Transverse colon (tissue), 4 donors: ENCODE data around the gene IYD. TPM values are rescaled to one million over a fixed set of nuclear protein-coding genes. Genes with fewer than 3 reads are reported as not detected.

ENCODE experiments used
- DNase-seq: peaks from one replicate; pipeline ENCODE4 v3.0.0-alpha.2; 2019
- H3K27ac ChIP-seq, 4 donors: fragments of 200-600 bp; sonication (generic); 2 replicates each; pipeline ENCODE4 v1.5.1; 2016 to 2018; ENCODE audit warnings: inconsistent platforms in 4 of 4
- H3K27me3 ChIP-seq: fragments of 200-600 bp; sonication (generic); 2 replicates; pipeline ENCODE4 v1.5.1; 2017; ENCODE audit warnings: inconsistent platforms
- H3K36me3 ChIP-seq, 4 donors: fragments of 200-600 bp; sonication (generic); 2 replicates each; pipeline ENCODE4 v1.5.1; 2017 to 2019; ENCODE audit warnings: inconsistent platforms in 4 of 4
- H3K4me1 ChIP-seq, 4 donors: fragments of 200-600 bp; sonication (generic); 2 replicates each; pipeline ENCODE4 v1.5.1; 2017 to 2020; ENCODE audit warnings: inconsistent platforms in 4 of 4
- H3K4me3 ChIP-seq, 4 donors: fragments of 200-600 bp; sonication (generic); 1 replicate in 1 of 4; 2 replicates in 3 of 4; pipeline versions ENCODE4 v1.5.1 to v1.6.1; 2017 to 2019; ENCODE audit warnings: inconsistent platforms in 4 of 4
- H3K9me3 ChIP-seq, 2 donors: fragments of 200-600 bp; sonication (generic); 2 replicates each; pipeline ENCODE4 v1.5.1; 2017 to 2019; ENCODE audit warnings: inconsistent platforms in 2 of 2
- CTCF ChIP-seq, 5 experiments: fragments of 200-600 bp in 3 of 5; fragments of 450-650 bp in 2 of 5; sonication (generic) in 3 of 5; IDR thresholded peaks; 1 replicate in 2 of 5; 2 replicates in 3 of 5; pipeline ENCODE4 v1.5.1; 2016 to 2017; ENCODE audit warnings: antibody characterized with exemption in 5 of 5, inconsistent platforms in 3 of 5, mild to moderate bottlenecking in 2 of 5, moderate library complexity in 1 of 5
- EP300 ChIP-seq: sonication (generic); formaldehyde crosslinking; IDR thresholded peaks from one replicate; pipeline ENCODE4 v1.6.1; 2017; ENCODE audit warnings: antibody characterized with exemption, low read depth
- POLR2A ChIP-seq: fragments of 450-650 bp; IDR thresholded peaks from one replicate; pipeline ENCODE4 v1.6.1; 2016; ENCODE audit warnings: antibody characterized with exemption, mild to moderate bottlenecking, moderate library complexity
- POLR2AphosphoS5 ChIP-seq, 3 donors: sonication (generic); formaldehyde crosslinking; IDR thresholded peaks; one replicate each; pipeline ENCODE4 v1.6.1; 2016; ENCODE audit warnings: antibody characterized with exemption in 3 of 3
- WGBS, 2 donors: methylation state at CpG; one replicate each; pipeline ENCODE4 v1.1.5; 2018; ENCODE audit warnings: low coverage in 1 of 2; 5-methylcytosine and 5-hydroxymethylcytosine counted together
- in situ Hi-C, 4 donors: fragments of 200-750 bp; cut with MboI; loops; one replicate each; pipeline versions ENCODE4 v1.15.0 to v1.15.1; 2017; ENCODE audit warnings: low sequenced_read_pairs in 3 of 4, low pct_ligation_motif_present in 1 of 4, low pct_unique_long_range_greater_than_20kb in 1 of 4
- intact Hi-C: fragments of 100-400 bp; cut with DNase I; formaldehyde crosslinking; loops from one replicate; pipeline ENCODE4 v1.15.1; 2023; ENCODE audit warnings: low total_unique reads
- total RNA-seq, 4 donors: library from RNA; depleted of rRNA; stranded (reverse); fragments of >200 nt; gene quantifications; one replicate each; pipeline ENCODE4 v1.1.0, GENCODE V29; 2016

The IYD gene
- total RNA-seq, 4 donors from 2014 or later: 8.4 to 16.7 (median 12.3) TPM

GRCh38 chr6:150391890-150392289, 23.1 kb downstream of the IYD start:
- Histone ChIP-seq H3K4me3 (no peak overlapping the region), H3K36me3 (no peaks in the 10 kb centered on the region), H3K27ac (no peak overlapping the region), H3K4me1 (no peaks in the 10 kb centered on the region), H3K9me3 (no peaks in the 10 kb centered on the region), H3K27me3 (no peaks in the 10 kb centered on the region)
- WGBS, 2 donors: 67% methylated on average over 3 of the region's 3 CpGs; no CpG with 5 or more reads in 1 of the 2 donors
- no peak for DNase-seq
- TF ChIP-seq POLR2A (no peak), POLR2AphosphoS5 (IDR thresholded peaks at IDR 0.05) (no peak), EP300 (no peak), CTCF (IDR thresholded peaks at IDR 0.05) (no peak)
- intact Hi-C loops (loop anchor here (10.0 kb wide), 1 partner anchor 307 kb away; no protein-coding TSS in a partner anchor), in situ Hi-C loops (loop anchor here in 2 of 4 donors (10.0 kb wide), 1 partner anchor 317 kb away; no protein-coding TSS in a partner anchor)

GRCh38 chr6:150392452-150393220, 23.8 kb downstream of the IYD start:
- no peaks in the 10 kb centered on the region for H3K9me3 ChIP-seq
- TF ChIP-seq POLR2AphosphoS5 (IDR thresholded peaks at IDR 0.05): no peak
- no peak for TF ChIP-seq CTCF (IDR thresholded peaks at IDR 0.05)
- TF ChIP-seq EP300: no peak
- H3K27ac ChIP-seq: no peak overlapping the region
- DNase-seq: no peak
- intact Hi-C loops (loop anchor here (10.0 kb wide), 1 partner anchor 308 kb away; no protein-coding TSS in a partner anchor), in situ Hi-C loops (loop anchor here in 2 of 4 donors (10.0 kb wide), 1 partner anchor 318 kb away; no protein-coding TSS in a partner anchor)
- H3K36me3 ChIP-seq: no peaks in the 10 kb centered on the region
- H3K4me1 ChIP-seq: no peaks in the 10 kb centered on the region
- no peak overlapping the region for H3K4me3 ChIP-seq
- 79 to 81% methylated on average over 6 to 12 of the region's 12 CpGs for WGBS, 2 donors
- H3K27me3 ChIP-seq: no peaks in the 10 kb centered on the region

GRCh38 chr6:150394053-150394898, 25.5 kb downstream of the IYD start:
- H3K9me3 ChIP-seq: no peaks in the 10 kb centered on the region
- H3K4me3 ChIP-seq: no peak overlapping the region
- no peak overlapping the region for H3K27ac ChIP-seq
- no peaks in the 10 kb centered on the region for H3K27me3 ChIP-seq
- no peak for DNase-seq
- intact Hi-C loops (loop anchor here (10.0 kb wide), 1 partner anchor 309 kb away; no protein-coding TSS in a partner anchor), in situ Hi-C loops (loop anchor here in 2 of 4 donors (10.0 kb wide), 1 partner anchor 319 kb away; no protein-coding TSS in a partner anchor)
- TF ChIP-seq EP300: no peak
- TF ChIP-seq POLR2A: no peak
- TF ChIP-seq POLR2AphosphoS5 (IDR thresholded peaks at IDR 0.05): no peak
- no peak for TF ChIP-seq CTCF (IDR thresholded peaks at IDR 0.05)
- H3K36me3 ChIP-seq: no peaks in the 10 kb centered on the region
- H3K4me1 ChIP-seq: no peaks in the 10 kb centered on the region
- WGBS, 2 donors: 75 to 95% methylated on average over 5 to 6 of the region's 6 CpGs

GRCh38 chr6:150394899-150395295, 26.1 kb downstream of the IYD start:
- H3K4me1 ChIP-seq: no peaks in the 10 kb centered on the region
- DNase-seq: no peak
- WGBS, 2 donors: 62 to 80% methylated on average over 2 to 3 of the region's 3 CpGs
- H3K27me3 ChIP-seq: no peaks in the 10 kb centered on the region
- no peaks in the 10 kb centered on the region for H3K9me3 ChIP-seq
- TF ChIP-seq POLR2AphosphoS5 (IDR thresholded peaks at IDR 0.05): no peak
- no peak for TF ChIP-seq POLR2A
- no peaks in the 10 kb centered on the region for H3K36me3 ChIP-seq
- no peak overlapping the region for H3K27ac ChIP-seq
- intact Hi-C loops (loop anchor here (10.0 kb wide), 1 partner anchor 310 kb away; no protein-coding TSS in a partner anchor), in situ Hi-C loops (loop anchor here in 2 of 4 donors (10.0 kb wide), 1 partner anchor 320 kb away; no protein-coding TSS in a partner anchor)
- H3K4me3 ChIP-seq: no peak overlapping the region
